Cerebellar cortex (tissue), 1 donor: Measurements from ENCODE around the gene MOG.
A peak's percentile ranks its signal among the peaks of the same experiment; 100 is the strongest.

Source experiments
- DNase-seq: peaks from one replicate; pipeline ENCODE4 v3.0.0-alpha.2; 2015; ENCODE audit warnings: low spot score

The MOG gene

GRCh38 chr6:29656798-29657197 lies at the start of gene MOG:
TSS of gene MOG (plus strand) at chr6:29657092. CDS start at chr6:29657210, 118 bp downstream.
- DNase-seq = no peak

DNA sequence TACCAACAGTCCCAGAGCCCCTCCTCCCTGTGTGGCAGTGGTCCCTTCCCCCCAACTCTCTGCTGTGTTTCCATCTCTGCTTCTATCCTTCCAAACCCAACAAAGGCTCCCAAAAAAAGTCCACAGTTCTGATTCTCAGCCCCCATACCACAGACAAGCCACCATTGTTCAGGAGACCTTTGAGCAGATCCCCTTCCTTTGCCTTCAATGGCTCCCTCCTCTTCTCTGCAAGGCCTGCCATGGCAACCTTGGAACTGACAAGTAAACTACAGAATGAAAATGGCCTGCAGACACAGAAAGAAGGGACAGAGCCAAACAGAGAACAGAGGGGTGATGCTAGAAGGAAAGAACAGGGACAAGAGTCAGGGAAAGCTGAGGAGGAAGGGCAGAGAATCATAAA lies 48.8 kb upstream of the MOG start:
- DNase-seq = peak; percentile 16

- no peak for DNase-seq
Measured at GRCh38 chr6:29610540-29610939, 46.4 kb upstream of the MOG start.

- no peak for DNase-seq
Measured at GRCh38 chr6:29611426-29611825, 45.5 kb upstream of the MOG start.

DNA sequence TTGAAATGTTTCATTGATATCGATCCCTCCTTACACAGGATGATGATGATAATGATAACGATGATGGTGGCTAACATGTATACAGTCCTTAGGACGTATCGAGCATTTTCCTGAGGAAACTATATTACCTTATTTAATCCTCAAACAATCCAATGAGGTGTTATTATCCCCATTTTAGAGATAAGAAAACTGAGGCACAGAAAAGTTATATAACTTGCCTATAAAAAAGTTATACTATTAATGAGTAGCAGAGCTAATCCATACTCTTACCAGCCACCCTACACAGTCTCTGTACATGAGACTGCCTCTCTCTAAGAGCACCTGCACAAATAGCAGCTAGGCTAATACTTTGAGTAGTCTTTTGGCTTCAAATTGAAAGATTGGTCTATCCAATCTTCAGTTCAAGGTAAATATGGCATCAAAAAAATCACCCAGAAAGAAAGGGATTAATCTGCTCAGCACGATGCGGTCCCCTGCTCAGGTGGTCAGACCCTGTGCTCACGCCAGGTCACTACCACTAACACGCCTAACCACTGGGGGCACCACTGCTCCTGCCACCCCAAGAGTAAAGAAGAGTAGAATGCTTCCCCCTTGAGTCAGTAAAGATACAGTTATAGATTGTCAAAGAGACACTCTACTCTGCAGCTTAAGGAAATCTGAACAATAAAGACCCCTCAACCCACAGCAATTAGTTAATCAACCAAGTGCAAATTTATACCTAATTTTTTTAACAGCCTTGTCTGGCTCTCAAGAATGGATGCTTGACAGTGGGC lies 38.9 kb upstream of the MOG start:
- no peak for DNase-seq

- no peak for DNase-seq
Measured at GRCh38 chr6:29619578-29620160, 37.2 kb upstream of the MOG start.

GRCh38 chr6:29620630-29621029 lies 36.3 kb upstream of the MOG start:
- peak; percentile 29 for DNase-seq

DNA sequence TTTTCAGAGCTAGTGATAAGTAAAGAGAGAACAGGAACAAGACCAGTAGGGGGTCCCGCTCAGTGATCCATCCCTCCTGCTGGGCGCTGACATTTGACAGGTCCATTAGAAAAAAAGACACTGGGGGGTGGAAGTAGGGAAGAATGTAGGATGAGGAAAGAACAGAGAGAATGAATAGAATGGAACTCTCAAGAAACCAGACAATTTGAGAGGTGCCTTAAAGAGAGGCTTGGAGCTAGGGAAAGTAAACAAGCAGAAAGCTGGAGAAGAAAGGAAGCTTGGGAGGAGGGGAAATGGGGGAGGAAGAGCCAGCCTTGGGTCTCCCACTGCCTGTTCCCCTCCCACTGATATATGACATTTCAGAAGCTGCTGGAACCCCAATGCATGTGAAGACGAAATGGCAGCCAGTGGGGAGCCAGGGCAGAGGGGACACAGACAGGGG lies 32.4 kb upstream of the MOG start:
- peak; percentile 17 for DNase-seq

DNA sequence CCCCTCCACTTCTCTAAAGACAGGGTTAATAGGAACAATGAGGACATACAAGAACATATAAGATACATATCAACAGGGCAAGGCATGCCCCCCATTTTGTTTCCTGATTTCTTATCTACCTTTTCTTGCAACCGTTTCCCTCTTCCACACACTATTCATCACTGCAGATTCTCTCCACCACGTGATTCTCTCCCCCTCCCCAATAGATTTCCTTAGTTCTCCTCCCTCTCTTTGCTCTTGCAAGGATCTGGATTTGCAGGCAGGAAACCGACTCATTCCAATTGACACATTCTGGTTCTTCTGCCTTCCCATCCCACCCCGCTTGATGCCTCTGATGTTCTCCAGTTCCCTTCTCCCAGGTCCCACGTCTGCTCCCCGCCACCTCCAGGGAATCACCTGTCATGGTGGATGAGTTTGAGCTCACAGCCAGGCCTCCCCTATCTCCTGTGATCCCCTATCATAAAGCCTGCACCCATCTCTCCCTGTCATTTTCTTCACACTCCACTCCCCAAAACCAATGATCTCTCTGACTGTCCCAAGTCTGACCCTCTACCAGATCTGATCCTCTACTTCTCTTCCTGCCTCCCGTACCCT lies 31.5 kb upstream of the MOG start:
- DNase-seq = no peak

DNA sequence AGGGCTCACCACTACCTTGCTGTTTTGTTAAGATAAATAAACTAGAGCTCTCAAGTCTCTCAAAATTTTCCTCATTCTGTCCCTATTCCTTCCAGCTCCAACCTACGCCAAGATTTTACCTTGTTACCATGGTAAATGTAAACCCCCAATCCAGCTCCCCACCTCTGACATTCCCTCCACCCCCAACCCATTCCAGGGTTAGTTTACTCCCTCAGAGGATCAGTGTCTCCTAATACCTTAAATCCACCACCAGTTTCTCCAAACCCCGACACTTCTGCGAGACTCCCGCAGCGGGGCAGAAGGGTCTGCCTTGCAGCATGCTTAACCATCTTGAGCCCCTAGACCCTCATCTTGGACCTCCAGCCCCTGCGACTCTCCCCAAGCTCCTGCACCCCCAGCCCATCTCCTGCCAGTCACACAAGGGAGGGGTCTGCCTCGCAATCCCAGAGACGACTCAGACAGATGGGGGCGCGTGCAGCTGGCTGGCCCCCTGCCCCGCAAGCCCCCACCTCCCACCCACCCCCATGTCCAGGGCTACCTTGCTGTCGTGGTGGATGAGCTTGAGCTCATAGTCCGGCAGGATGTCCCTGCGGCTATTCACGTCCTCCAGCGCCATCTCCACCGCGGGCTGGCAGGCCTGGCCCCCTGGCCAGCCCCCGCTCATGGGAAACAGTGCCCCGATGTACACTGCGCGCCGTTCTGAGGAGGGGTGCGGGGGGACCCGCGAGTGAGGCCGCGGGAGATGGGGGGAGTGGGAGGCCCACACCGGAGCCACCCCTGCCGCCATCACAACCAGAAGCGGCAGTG lies 29.7 kb upstream of the MOG start:
- peak; percentile 14 for DNase-seq

DNA sequence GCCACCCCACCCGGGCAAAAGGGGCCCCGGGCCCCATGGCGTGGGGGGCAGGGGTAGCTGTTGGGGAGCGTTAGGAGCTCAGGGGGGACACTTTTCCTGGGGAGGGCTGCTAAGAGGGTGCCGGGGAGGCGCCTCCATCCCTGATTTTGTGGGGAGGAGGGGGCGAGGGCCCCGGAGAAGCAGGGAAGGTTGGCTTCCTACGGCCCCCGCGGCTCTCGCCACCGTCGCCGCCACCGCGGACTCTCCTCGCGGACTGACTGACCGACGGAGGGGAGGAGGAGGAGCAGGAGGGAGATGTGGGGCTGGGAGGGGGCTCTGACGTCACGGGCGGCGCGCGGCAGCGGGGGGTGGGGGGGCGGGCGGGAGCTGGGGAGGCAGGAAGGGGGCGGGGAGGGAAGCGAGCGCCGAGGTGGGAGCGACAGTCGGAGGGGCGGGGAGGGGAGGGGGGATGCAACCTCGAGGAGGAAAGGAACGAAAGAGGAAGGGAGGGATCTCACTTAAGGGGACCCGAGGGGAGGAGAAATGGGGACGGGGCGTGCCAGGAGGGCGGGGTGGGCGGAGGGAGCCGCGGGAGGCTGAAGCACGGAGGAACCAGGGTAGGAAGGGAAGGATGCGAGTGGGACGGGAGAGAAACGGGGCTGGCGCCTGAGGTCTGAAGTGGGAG lies 29.0 kb upstream of the MOG start:
- peak; percentile 51 for DNase-seq

GRCh38 chr6:29628419-29629281 lies 28.2 kb upstream of the MOG start:
- peak; percentile 87 for DNase-seq

DNA sequence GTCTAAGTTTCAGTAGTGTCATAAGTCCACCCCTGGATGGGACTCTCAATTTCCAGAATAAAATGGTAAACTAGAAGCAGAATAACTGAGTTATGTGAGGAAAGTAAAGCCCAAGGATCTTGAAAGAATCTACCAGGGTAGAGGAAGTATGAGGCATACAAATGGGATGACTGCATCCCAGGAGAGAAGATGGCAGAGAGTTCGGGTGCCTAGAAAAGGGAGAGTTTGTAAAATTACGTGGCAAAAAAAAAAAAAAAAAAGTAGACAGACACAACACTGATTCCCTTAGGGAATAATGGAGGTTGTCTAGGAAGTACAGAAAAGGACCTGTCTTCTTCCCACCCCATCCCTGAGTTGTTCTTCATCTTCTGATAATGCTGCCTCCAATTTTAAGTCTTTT lies 27.3 kb upstream of the MOG start:
- DNase-seq = peak; percentile 16

DNA sequence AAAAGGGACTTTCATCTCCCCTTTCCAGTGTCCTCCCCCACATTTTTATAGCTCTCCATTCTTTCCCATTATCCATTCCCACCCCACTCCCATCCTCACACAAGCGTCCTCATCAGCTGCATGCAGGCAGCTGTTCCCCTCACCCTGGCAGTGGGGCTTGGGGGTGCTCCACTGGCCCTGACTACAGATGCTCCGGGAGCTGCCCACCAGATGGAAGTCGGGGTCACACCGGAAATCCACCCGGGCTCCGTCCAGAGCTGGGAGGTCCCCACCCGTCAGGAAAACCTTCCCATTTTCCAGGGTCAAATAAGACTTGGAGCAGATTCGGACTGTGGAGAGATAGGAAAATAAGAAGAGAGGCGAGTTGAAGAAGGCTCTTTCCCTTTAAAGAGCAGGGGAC lies 26.6 kb upstream of the MOG start:
- no peak for DNase-seq

GRCh38 chr6:29631209-29631810 lies 25.6 kb upstream of the MOG start:
- DNase-seq = peak; percentile 28

DNA sequence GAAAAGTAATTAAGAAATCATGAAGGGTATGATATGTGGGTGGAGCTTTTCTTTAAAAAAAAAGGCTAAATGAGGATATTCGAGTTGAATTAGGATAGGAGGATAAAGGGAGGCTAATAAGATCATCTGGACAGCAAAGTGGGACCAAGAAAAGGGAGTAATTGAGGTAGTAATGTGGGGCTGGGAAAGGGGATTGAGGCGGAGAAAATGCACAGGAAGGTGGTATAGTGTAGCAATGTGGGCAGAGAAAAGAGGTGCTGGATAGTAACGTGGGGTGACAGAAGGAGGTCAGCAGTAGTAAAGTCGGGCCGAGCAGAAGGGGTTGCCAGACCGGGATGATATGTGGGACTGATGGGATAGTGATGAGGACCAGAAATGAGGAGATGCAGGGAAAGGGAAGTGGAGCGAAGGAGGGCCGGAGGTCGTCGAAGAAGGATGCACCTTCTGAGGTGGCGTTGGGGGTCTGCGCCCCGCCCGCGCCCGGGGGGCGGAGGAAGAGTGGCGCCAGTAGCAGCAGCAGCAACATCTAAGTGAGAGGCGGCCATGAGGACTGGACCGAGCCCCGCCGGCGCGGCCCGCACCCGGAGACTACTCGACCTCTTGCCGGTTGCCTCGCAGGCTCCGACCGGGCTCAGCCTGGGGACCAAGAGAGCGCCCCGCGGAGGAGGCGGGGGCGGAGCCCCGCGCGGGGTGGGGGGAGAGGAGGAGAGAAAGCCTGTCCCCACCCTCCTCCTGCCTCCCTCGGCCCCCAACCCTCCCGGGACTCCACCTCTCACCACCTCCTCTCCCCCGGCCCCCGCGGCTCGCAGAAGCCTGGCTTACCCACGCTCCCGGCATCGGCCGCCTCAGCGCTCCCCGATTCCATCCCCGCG lies 24.8 kb upstream of the MOG start:
- peak; percentile 76 for DNase-seq

DNA sequence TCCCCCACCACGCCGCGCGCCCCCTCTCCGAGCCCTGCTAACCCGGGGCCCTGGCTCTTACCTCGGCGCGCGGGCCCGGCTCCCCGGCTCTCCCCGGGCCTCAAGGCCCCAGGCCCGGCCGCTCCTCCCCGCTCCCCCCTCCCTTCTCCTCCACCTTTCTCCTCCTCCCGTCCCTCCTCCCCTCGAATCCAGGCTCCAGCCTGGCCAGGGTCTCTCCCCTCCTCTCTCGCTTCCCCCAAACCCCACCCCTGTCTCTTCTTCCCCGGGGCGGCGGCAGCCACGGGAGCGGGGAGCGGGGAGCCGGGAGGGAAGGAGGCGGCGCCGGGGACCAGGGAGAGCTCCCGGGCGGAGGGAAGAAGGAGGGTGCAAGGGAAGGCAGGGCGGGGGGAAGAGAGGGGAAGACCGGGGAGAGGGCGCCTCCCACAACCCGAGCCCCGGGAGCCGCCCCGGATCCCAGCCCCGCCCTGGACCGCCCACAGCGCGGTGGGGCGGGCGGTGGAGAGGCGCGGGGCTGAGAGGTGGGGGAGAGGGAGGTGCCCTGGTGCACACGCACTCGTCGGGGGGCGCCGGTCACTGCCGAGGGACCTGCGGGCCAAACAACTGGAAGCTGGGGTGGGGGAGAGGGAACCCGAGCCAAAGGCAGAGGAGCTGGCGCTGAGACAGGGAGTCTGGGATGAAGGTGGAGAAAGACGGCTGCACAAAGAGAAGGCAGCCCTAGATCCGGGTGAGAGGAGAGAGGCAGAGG lies 23.9 kb upstream of the MOG start, which contains the start of gene GABBR1:
TSS of gene GABBR1 (minus strand) at position 395 of the 745 bp plus-strand sequence. CDS start 798 bp downstream, outside the sequence.
- DNase-seq = peak; percentile 92

DNA sequence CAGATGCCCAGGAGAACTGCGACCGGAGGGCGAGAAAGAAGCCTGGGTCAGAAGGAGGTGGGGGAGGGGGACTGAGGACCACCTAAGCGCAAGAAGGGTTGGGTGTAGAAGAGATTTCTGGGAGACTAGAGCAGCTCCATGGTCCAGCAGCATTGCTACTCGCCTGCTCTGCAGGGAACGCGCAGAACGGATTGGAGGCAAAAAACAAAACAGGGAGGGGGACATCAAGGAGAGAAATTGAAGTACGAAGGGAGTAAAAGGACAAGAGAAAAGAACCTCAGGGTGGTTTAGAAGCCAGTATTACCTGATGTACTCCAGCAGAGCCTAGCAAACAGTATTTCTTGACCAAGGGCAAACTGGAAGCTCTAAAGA lies 23.4 kb upstream of the MOG start:
- peak; percentile 80 for DNase-seq

DNA sequence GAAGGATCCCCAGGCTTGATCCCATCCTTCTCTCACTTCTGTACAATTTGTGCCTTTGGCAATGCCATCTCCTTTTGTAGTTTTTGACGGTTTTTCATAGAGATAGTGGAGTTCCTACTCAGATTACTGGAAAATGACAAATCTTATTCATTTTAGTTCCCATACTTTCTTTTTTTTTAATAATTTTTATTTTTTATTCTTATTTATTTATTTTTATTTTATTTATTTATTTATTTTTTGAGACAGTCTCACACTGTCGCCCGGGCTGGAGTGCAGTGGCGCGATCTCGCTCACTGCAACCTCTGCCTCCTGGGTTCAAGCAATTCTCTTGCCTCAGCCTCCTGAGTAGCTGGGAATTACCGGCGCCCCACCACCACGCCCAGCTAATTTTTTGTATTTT lies 19.6 kb upstream of the MOG start:
- no peak for DNase-seq
